MM.1S (cell line): ENCODE measurements around the gene C3.

ENCODE experiments used
- EZH2 ChIP-seq: fragments of 300-600 bp; sonication (generic); optimal IDR thresholded peaks from 2 replicates; pipeline ENCODE3; 2017; ENCODE audit warnings: low read depth, mild to moderate bottlenecking, antibody characterized with exemption, low read length, mixed read lengths
- EZH2phosphoT487 ChIP-seq: fragments of 300-600 bp; sonication (generic); IDR thresholded peaks from 2 replicates; pipeline ENCODE4 v1.6.1; 2018; ENCODE audit warnings: antibody characterized with exemption, low read length
- TF ChIP-seq, protein P1 (sequence below): fragments of 300-600 bp; sonication (generic); IDR thresholded peaks from 2 replicates; pipeline ENCODE4 v1.5.1; 2016; ENCODE audit warnings: antibody characterized with exemption, low read length, mixed read lengths

DNA sequence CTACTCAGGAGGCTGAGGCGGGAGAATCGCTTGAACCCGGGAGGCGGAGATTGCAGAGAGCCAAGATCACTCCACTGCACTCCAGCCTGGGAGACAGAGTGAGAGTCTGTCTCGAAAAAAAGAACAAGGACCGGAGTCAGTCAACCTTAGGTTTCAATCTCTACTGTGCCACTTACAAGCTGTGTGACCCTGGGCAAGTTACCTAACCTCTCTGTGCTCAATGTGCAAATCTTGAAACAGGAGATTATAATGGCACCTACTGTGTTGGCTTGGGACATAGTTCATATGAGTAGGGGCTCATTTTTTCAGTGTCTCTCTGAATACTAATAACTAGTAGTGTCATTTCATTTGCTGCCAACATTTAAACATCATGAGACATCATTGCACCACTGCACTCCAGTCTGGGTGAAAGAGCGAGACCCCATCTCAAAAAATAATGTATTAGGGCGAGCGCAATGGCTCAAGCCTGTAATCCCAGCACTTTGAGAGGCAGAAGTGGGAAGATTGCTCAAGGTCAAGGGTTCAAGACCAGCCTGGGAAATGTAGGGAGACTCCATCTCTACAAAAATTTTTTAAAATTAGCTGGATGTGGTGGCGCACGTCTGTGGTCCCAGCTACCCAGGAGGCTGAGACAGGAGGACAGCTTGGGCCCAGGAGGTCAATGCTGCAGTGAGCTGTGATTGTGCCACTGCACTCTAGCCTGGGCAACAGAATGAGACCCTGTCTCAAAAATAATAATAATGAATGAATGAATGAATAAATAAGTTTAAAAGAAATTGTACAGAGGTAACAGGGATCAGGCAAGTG is 5.5 kb downstream of the C3 start:
- TF ChIP-seq, protein P1, sequence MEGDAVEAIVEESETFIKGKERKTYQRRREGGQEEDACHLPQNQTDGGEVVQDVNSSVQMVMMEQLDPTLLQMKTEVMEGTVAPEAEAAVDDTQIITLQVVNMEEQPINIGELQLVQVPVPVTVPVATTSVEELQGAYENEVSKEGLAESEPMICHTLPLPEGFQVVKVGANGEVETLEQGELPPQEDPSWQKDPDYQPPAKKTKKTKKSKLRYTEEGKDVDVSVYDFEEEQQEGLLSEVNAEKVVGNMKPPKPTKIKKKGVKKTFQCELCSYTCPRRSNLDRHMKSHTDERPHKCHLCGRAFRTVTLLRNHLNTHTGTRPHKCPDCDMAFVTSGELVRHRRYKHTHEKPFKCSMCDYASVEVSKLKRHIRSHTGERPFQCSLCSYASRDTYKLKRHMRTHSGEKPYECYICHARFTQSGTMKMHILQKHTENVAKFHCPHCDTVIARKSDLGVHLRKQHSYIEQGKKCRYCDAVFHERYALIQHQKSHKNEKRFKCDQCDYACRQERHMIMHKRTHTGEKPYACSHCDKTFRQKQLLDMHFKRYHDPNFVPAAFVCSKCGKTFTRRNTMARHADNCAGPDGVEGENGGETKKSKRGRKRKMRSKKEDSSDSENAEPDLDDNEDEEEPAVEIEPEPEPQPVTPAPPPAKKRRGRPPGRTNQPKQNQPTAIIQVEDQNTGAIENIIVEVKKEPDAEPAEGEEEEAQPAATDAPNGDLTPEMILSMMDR, result no peak
- no peak for TF ChIP-seq EZH2phosphoT487
- no peak for TF ChIP-seq EZH2
